Lung microvascular endothelial cell (primary cell): ENCODE data around the gene KIF2A. TPM values are rescaled to one million over a fixed set of nuclear protein-coding genes. Genes with fewer than 3 reads are reported as not detected.

Experiments used
- DNase-seq, 2 donors: peaks; one replicate each; pipeline versions ENCODE4 v3.0.0 to v3.0.0-alpha.2; 2010; ENCODE audit warnings: low read depth in 2 of 2
- total RNA-seq: library from RNA; depleted of rRNA; stranded (reverse); fragments of >200 nt; gene quantifications from 2 replicates; pipeline ENCODE4 v1.2.1, GENCODE V29; 2014

Gene KIF2A
- total RNA-seq, 1 donor from 2014 or later: 58.7 TPM

DNA sequence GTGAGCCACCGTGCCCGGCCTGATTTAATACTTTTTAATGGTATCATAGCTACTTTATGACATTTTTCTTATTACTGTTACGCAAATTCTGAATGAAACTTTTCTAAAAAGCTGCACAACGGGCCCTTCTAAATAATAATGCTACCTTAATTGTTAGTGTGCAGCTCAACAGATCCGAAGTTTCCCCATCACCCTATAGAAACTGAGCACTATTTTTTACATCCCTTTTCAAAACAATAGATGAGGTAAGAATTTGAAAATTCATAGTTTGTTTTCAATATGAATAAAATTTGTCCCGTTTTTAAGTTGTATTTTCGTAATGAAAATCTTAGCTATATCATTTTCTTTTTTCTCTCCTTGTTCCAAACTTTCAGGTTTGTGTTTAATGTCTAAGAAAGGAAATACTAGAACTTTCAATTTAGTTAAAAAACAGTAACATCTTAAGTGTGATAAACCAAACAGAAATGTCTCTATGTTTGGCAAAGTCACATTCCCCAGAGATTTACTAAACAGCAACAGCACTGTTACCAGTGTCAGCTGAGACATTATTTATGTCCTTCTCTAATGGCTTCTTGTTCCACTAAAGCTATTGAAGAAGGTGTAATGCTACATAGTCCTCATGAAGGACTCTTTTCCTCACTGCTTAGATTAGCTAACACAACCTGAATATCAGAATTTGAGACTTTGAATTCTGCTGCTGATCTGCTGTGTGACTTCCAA, 22.9 kb downstream of the KIF2A start:
- no peak for DNase-seq

DNA sequence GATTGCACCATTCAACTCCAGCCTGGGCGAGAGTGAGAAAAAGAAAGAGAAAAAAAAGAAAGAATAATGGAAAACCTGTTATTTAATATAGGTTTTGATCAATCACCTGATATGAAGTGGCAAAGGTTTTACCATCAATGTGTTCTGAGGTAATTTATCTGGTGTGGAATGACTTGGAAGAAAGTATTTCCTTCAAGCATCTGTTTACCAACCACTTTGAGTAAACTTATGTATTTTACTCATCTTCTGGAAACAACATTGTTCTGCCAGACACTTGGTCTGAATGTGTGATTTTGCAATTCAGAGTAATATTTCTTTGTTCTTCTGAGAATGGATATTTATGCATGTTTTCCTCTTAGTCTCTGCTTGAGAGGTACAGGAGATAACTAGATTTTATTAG, 24.3 kb downstream of the KIF2A start:
- no peak for DNase-seq

- DNase-seq: no peak
Observed at GRCh38 chr5:62331921-62332320, 25.9 kb downstream of the KIF2A start.

GRCh38 chr5:62333250-62333794, 27.3 kb downstream of the KIF2A start:
- no peak for DNase-seq

DNA sequence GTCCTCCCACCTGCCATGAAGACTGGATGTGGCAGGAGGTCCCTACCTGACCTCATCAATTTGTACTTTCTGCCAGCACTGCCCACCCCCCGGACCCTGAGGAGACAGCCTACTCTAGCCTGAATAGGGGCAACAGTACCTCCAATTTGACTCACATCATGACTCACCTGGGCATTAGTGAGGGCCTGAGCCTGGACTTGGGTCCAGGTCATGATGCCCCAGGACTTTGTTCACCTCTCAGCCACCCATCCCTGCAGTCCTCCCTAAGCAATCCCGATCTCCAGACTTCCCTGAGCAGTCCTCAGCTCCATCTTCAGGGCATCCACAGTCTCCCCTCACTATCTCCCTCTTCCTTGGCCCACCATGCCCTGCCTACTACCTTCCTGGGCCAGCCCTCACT, 28.1 kb downstream of the KIF2A start:
- DNase-seq: no peak

DNA sequence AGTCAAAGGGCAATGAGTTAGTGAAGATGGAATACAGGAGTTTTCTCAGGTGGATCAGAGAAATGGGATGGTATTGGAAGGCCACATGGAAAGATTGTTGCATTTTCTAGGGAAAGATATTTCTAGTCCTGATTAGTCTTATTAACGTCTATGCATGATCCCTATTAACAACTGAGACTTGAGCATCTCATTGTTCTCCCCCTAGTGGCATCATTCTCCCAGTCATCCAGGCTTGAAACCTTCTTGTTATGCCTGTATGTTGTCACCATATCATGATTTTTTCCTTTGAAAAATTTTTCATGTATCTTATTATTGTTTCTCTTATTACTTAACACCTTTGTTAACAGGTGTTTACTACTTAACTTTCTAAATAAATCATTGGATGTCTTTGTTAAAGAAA, 34.4 kb downstream of the KIF2A start:
- peak; percentile 33 to 60 for DNase-seq

DNA sequence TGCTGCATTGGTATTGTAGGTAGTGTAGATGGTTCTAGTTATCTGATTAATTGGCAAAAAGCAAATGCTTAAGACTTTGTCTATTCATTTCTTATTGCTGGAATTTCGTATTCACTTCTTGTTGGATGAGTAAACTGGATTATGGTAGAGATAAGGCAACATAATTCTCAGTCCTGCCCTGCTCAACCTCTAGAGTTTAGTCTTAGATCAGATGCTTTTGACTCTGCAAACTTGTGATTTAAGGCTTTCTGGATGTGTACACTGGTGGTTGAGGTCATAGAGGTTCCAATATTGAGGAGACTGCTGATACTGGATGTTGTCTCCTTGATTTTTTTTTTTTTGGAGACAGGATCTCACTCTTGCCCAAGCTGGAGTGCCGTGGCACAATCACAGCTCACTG, 35.0 kb downstream of the KIF2A start:
- DNase-seq: no peak

GRCh38 chr5:62341783-62342475, 35.9 kb downstream of the KIF2A start:
- no peak for DNase-seq

DNA sequence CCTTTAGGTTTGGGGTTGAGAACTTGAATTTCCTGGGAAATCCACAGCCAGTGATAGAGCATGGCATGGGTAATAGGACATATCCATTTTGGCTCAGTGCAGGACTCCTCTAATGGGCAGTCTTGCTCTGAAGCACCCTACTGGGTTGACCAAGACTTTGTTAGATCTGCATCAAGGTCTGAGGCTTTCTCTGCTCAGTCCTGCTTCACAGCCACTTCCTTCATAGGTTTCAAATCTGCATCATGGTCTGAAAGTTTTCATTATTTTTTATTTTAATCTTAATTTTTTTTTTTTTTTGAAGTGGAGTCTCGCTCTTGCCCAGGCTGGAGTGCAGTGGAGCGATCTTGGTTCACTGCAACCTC, 36.5 kb downstream of the KIF2A start:
- DNase-seq: no peak

GRCh38 chr5:62343428-62343827, 37.4 kb downstream of the KIF2A start:
- no peak for DNase-seq

DNA sequence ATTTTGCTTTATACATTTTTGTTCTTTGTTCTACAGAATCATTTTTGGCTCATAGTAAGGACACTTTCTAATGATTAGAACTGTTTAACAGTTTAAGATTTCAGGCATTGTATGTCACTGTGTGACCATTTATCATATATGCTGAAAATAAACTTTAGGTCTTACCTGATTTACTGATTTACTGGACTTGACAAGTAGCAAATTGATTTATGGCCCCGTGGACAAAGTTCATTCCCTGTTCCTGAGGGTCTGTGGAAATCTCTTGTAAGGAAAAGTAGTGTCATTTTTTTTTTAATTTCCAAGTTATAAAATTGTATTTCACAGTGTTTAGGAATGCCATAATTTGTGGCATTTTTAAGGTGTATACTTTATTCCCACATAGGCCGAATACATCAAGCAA, 40.7 kb downstream of the KIF2A start:
- no peak for DNase-seq

DNA sequence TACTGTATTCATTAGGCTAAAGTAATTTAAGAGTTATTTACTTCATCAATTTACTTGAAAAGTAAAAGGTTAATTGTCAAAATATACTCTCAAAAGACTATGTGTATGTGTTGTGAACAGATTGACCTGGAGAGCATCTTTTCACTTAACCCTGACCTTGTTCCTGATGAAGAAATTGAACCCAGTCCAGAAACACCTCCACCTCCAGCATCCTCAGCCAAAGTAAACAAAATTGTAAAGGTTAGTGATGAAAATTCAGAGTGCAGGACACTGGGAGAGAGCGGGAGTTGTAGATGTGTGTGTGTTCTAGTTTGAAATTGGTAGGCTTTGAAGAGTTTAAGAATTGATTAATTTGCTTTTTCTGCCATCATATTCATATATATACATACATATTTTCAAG, 41.9 kb downstream of the KIF2A start:
- DNase-seq: no peak

- DNase-seq: no peak
Observed at GRCh38 chr5:62348723-62349481, 42.9 kb downstream of the KIF2A start.

DNA sequence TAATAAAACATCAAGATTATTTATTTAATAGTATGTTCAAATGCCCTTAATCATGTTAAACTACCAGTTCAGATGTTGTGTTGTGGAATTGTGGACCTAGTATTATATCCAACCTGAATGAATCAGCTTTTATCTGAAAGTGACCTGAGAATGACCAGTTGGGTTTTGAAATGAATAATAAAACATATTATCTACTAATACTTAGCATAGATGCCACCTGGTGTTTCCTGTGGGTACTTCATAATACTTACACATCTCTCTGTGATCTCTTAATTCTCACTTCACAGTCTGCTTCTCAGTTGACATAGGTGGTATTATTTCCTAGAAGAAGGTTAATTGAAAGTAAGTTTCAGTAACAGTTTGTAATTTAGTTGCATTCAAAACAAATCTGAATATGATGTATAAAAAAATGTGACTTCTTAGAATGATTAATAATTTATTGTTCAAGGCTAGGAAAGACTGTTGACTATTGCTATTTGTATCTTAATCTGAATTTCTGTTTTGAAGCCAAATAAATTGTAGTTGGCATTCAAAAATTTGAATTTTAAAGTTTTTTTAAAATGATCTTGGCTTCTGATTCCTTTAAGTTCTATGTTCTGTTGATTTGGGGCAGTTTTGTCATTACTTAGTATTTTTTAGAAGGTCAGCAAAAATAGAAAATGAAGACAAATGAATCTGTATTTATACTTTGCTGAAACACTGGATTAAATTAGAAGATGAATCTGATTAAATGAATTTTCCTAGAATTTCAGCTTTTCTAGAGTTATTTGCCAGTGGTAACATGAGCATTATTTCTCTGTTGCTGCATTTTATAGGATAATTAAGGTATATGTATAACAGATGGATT, 48.2 kb downstream of the KIF2A start:
- peak; percentile 71 to 85 for DNase-seq

- DNase-seq: no peak
Observed at GRCh38 chr5:62362701-62363100, 56.7 kb downstream of the KIF2A start.

DNA sequence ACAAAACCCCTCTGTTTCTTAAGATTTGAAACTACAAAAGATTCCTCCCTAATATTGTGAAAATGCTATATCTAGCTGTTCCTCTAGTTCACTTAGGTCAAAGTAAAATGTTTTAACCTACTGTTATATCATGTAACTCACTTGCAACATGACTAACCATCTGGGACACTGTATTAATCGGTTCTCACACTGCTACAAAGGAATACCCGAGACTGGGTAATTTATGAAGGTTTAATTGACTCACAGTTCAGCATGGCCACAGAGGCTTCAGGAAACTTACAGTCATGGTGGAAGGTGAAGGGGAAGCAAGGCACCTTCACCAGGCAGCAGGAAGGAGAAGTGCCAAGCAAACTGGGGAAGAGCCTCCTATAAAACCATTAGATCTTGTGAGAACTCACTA, 63.0 kb downstream of the KIF2A start:
- DNase-seq: no peak

- no peak for DNase-seq
Observed at GRCh38 chr5:62371409-62371808, 65.4 kb downstream of the KIF2A start.

DNA sequence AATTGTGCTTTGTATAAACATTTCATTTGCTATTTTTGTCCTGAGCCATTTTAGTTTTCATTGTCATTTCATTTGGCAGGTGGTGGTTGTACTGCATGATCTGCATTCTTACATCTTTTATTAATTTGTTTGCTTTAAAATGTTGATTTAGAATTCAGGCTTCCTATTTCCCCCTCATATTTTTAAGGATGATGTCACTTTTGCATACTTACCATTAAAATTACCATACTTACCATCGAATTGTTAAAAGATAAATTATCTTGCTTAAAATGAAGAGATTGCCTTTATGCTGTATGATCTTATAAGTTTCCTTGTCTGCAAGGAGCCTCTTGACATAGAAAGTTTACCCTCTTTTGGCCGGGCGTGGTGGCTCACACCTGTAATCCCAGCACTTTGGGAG, 66.6 kb downstream of the KIF2A start:
- no peak for DNase-seq

- no peak for DNase-seq
Observed at GRCh38 chr5:62373382-62373781, 67.4 kb downstream of the KIF2A start.

GRCh38 chr5:62374090-62374489, 68.1 kb downstream of the KIF2A start:
- no peak for DNase-seq

GRCh38 chr5:62375627-62376026, 69.6 kb downstream of the KIF2A start:
- DNase-seq: no peak
